Tibial nerve (tissue), 4 donors: ENCODE results near the gene SEPTIN12.

Experiments
- CTCF ChIP-seq, 5 experiments: fragments of 200-600 bp in 3 of 5; fragments of 450-650 bp in 2 of 5; sonication (generic) in 3 of 5; IDR thresholded peaks; one replicate each; pipeline ENCODE4 v1.5.1; 2016 to 2019; ENCODE audit warnings: antibody characterized with exemption in 5 of 5, mild to moderate bottlenecking in 3 of 5, moderate library complexity in 2 of 5
- EP300 ChIP-seq, 2 donors: sonication (generic); formaldehyde crosslinking; IDR thresholded peaks; one replicate each; pipeline ENCODE4 v1.6.1; 2017; ENCODE audit warnings: antibody characterized with exemption in 2 of 2, mild to moderate bottlenecking in 1 of 2

DNA sequence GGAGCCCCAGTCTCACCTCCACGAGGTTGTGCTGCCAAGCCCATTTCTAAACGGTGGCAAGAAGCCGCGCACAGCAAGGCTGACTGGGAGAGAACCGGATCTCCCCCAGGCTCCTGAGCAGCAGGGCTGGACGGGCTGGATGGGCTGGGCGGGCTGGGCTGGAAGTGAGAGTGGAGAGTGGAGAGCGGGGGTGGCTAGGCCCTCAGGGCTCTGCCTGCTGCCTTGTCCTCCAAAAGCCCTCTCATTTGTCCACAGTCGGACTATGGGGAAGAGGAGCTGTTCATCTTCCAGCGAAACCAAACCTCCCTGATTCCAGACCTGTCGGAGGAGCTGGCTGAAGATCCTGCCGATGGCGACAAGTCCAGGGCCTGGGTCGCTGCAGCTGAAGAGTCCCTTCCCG is 50.6 kb downstream of the SEPTIN12 start:
- no peak for TF ChIP-seq CTCF (IDR thresholded peaks at IDR 0.05)
- no peak for TF ChIP-seq EP300 (IDR thresholded peaks at IDR 0.05)
